ENCODE data around the gene FBXL12. TPM values are rescaled to one million over a fixed set of nuclear protein-coding genes. Genes with fewer than 3 reads are reported as not detected.
"Not testable (repeated sequence)": the region's sequence is repeated elsewhere in the genome, so short reads cannot be mapped to it uniquely, and the experiment has no call there.

FBXL12 gene
- total and polyA plus RNA-seq, 12 donors = 10.5 to 19.5 (median 11.9) TPM

DNA sequence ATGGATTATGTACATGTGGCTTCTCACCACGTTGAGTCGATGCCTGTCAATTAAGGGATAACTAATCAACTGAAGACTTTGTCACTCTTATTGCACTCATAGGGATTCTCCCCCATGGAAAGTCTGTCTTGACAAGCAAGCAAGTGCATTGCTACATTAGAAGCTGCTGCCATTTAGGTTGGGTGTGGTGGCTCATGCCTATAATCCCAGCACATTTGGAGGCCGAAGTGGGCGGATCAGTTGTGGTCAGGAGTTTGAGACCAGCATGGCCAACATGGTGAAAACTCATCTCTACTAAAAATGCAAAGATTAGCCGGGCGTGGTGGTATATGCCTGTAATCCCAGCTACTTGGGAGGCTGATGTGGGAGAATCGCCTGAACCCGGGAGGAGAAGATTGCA is 32.1 kb downstream of the FBXL12 start:
- intact Hi-C loops (cut with DNase I) = loop anchor here in 3 of 10 donors (5.0 to 10.0 kb wide), 3 partner anchors 112 to 652 kb away; partner anchors contain the start of gene ZNF562 (in 2 of the 3)
- ATAC-seq (no peak), DNase-seq (no peak)
- no peaks in the 10 kb centered on the region for H3K27me3 ChIP-seq
- no peak for TF ChIP-seq CTCF (IDR thresholded peaks at IDR 0.05)
- H3K36me3 ChIP-seq = no peaks in the 10 kb centered on the region
- H3K4me3 ChIP-seq = peak overlapping the region in 4 of 10 donors; percentile 61 to 97 (median 78)
- H3K27ac ChIP-seq = peak overlapping the region in 7 of 10 donors; percentile 91 to 99 (median 95)
- no peaks in the 10 kb centered on the region for H3K9me3 ChIP-seq
- WGBS, 2 donors = 92 to 94% methylated on average over 8 of the region's 8 CpGs
- peaks cover 0 to 38% (median 26%) of the 10 kb centered on the region in 9 donors for H3K4me1 ChIP-seq

GRCh38 chr19:9786342-9786741 is 32.5 kb downstream of the FBXL12 start:
- intact Hi-C loops (cut with DNase I) = loop anchor here in 3 of 10 donors (5.0 to 10.0 kb wide), 3 partner anchors 112 to 652 kb away; partner anchors contain the start of gene ZNF562 (in 2 of the 3)
- Histone ChIP-seq H3K27ac (peak overlapping the region; percentile 87 to 99 (median 95)), H3K9me3 (no peaks in the 10 kb centered on the region), H3K4me3 (peak overlapping the region in 9 of 10 donors; percentile 61 to 97 (median 73)), H3K36me3 (no peaks in the 10 kb centered on the region), H3K4me1 (peaks cover 0 to 36% (median 25%) of the 10 kb centered on the region in 9 donors), H3K27me3 (no peaks in the 10 kb centered on the region)
- no peak for ATAC-seq
- WGBS, 2 donors = 57 to 65% methylated on average over 9 of the region's 9 CpGs
- no peak for TF ChIP-seq CTCF (IDR thresholded peaks at IDR 0.05)
- DNase-seq = peak in 1 of 2 donors; percentile 30

DNA sequence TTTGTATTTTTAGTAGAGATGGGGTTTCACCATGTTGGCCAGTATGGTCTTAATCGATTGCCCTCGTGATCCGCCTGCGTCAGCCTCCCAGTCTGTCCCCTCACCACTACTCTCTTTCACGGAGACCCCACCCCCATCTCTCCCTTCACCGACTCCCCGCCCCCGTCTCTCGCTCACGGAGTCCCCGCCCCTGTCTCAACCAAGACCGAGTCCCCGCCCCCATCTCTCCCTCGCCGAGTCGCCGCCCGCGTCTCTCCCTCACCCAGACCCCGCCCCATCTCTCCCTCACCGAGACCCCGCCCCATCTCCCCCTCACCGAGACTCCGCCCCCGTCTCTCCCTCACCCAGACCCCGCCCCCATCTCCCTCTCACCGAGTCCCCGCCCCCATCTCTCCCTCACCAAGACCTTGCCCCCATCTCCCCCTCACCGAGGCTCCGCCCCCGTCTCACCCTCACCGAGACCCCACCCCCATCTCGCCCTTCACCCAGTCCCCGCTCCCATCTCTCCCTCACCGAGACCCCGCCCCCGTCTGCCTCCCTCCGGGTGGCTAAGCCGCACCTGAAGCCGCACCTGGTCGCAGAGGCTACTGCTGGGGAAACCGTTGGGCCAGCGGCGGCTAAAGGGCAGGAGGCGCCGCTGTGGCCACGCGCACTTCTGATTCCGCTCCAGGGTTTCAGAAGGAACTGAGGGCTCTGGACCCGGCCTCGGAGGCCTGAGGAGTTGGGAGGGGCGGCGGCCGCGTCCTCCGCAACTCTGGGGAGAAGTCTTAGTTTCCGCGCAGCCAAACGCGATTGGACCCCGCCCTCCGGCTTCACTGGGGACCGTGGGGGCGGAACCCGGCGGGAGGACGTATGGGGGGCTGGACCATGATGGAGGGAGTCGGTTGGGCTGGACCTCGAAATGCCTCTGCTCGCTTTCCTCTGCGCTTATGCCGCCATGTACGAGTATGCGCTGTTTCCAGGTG is 33.2 kb downstream of the FBXL12 start:
- H3K36me3 ChIP-seq = no peaks in the 10 kb centered on the region
- ATAC-seq (peak; percentile 92 to 96 (median 94)), DNase-seq (peak; percentile 97 to 99)
- no peaks in the 10 kb centered on the region for H3K27me3 ChIP-seq
- intact Hi-C loops (cut with DNase I) = loop anchor here in 3 of 10 donors (1.0 to 10.0 kb wide), 4 partner anchors 17 to 651 kb away; partner anchors contain the start of genes ZNF562 (in 2 of the 3) and ZNF846 (in 1 of the 3)
- TF ChIP-seq CTCF (IDR thresholded peaks at IDR 0.05) = no peak
- 2% methylated on average over 69 to 74 of the region's 74 CpGs for WGBS, 2 donors
- peaks cover 0 to 29% (median 18%) of the 10 kb centered on the region in 9 donors for H3K4me1 ChIP-seq
- H3K4me3 ChIP-seq = peak overlapping the region; percentile 61 to 97 (median 76)
- H3K27ac ChIP-seq = peak overlapping the region; percentile 87 to 99 (median 95)
- no peaks in the 10 kb centered on the region for H3K9me3 ChIP-seq

GRCh38 chr19:9784163-9784496 is 34.7 kb downstream of the FBXL12 start:
- intact Hi-C loops (cut with DNase I) = loop anchor here in 3 of 10 donors (10.0 kb wide), 2 partner anchors 109 to 649 kb away; partner anchors contain the start of gene ZNF562 (in 2 of the 3)
- peaks cover 0 to 18% (median 13%) of the 10 kb centered on the region in 9 donors for H3K4me1 ChIP-seq
- 88 to 89% methylated on average over 6 of the region's 6 CpGs for WGBS, 2 donors

More at GRCh38 chr19:9784163-9784496, 34.7 kb downstream of the FBXL12 start:
- H3K27me3 ChIP-seq, H3K4me3 ChIP-seq, DNase-seq, H3K36me3 ChIP-seq, H3K9me3 ChIP-seq, ATAC-seq: not testable (repeated sequence)
- peak overlapping the region in 2 of 10 donors; percentile 88 to 91 for H3K27ac ChIP-seq

Data from heart right ventricle (tissue), 16 donors.